Keratinocyte (primary cell): ENCODE measurements around the gene MIA2.

ENCODE experiments used
- EZH2 ChIP-seq: IDR thresholded peaks from one replicate; pipeline ENCODE4 v1.6.1; 2012; ENCODE audit warnings: inconsistent platforms, mild to moderate bottlenecking, low read length, moderate library complexity
- TF ChIP-seq, protein P1 (sequence below), 3 experiments: IDR thresholded peaks in 1 of 3; conservative IDR thresholded peaks in 1 of 3; optimal IDR thresholded peaks in 1 of 3; 2 replicates in 2 of 3; 3 replicates in 1 of 3; pipeline versions ENCODE3 to v1.5.1; 2011; ENCODE audit warnings: low read length in 3 of 3, mild to moderate bottlenecking in 3 of 3, moderate library complexity in 2 of 3, control low read depth in 1 of 3, inconsistent platforms in 1 of 3; ENCODE audit not compliant: insufficient read depth in 2 of 3; ENCODE audit errors: extremely low read depth in 1 of 3

DNA sequence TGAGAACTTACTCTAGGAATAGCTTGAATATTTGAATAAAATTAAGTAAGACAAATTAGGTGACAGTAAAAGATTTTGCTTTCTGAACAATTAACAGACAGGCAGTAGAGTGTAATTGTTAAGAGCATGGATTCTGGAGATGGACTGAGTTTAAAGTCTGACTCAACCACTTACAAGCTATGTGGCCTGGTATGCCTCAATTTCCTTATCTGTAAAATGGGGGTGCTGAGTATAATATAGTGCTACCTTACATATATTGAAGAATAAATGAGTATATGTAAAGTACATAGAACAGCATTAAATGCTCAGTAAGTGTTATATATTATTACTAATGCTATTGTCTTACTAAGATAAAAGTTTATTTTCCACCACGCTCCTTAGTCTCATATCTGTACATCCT lies 7.1 kb downstream of the MIA2 start:
- TF ChIP-seq, protein P1, sequence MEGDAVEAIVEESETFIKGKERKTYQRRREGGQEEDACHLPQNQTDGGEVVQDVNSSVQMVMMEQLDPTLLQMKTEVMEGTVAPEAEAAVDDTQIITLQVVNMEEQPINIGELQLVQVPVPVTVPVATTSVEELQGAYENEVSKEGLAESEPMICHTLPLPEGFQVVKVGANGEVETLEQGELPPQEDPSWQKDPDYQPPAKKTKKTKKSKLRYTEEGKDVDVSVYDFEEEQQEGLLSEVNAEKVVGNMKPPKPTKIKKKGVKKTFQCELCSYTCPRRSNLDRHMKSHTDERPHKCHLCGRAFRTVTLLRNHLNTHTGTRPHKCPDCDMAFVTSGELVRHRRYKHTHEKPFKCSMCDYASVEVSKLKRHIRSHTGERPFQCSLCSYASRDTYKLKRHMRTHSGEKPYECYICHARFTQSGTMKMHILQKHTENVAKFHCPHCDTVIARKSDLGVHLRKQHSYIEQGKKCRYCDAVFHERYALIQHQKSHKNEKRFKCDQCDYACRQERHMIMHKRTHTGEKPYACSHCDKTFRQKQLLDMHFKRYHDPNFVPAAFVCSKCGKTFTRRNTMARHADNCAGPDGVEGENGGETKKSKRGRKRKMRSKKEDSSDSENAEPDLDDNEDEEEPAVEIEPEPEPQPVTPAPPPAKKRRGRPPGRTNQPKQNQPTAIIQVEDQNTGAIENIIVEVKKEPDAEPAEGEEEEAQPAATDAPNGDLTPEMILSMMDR (optimal IDR thresholded peaks at IDR 0.05 in 1 of 3, IDR thresholded peaks at IDR 0.05 in 1 of 3, conservative IDR thresholded peaks at IDR 0.05 in 1 of 3; ENCODE audit: extremely low read depth in 1 of 3, insufficient read depth in 2 of 3, low read length in 3 of 3): no peak
- no peak for TF ChIP-seq EZH2
